Mesothelial cell of epicardium (in vitro differentiated cells): ENCODE measurements around the gene PCNT. TPM values are rescaled to one million over a fixed set of nuclear protein-coding genes. Genes with fewer than 3 reads are reported as not detected.

Experiments used
- DNase-seq, 2 experiments: peaks; one replicate each; pipeline ENCODE4 v3.0.0; 2021; ENCODE audit warnings: low spot score in 2 of 2; ENCODE audit not compliant: unreplicated experiment in 2 of 2
- H3K27ac Mint-ChIP-seq: 2 replicates; pipeline ENCODE4 v1.8.0; 2021; ENCODE audit warnings: mixed read lengths
- H3K27me3 Mint-ChIP-seq: 2 replicates; pipeline ENCODE4 v1.8.0; 2021; ENCODE audit warnings: low read depth, mixed read lengths
- H3K36me3 Mint-ChIP-seq: 2 replicates; pipeline ENCODE4 v1.8.0; 2021; ENCODE audit warnings: mixed read lengths
- H3K4me1 Mint-ChIP-seq: 2 replicates; pipeline ENCODE4 v1.8.0; 2021; ENCODE audit warnings: mixed read lengths
- H3K4me3 Mint-ChIP-seq: 2 replicates; pipeline ENCODE4 v1.8.0; 2021; ENCODE audit warnings: mild to moderate bottlenecking, moderate library complexity, mixed read lengths
- H3K9me3 Mint-ChIP-seq: 2 replicates; pipeline ENCODE4 v1.8.0; 2021; ENCODE audit warnings: mixed read lengths
- total RNA-seq: library from RNA; stranded (reverse); gene quantifications from 3 replicates; pipeline ENCODE4 v1.2.1, GENCODE V29; 2021
- TF ChIP-seq, protein P1 (sequence below): fragments of 200-600 bp; sonication (generic); IDR thresholded peaks from one replicate; pipeline ENCODE4 v1.5.0; 2021; ENCODE audit warnings: antibody characterized with exemption; ENCODE audit not compliant: unreplicated experiment

Gene PCNT
- total RNA-seq, 1 donor from 2014 or later, result 41.8 TPM

DNA sequence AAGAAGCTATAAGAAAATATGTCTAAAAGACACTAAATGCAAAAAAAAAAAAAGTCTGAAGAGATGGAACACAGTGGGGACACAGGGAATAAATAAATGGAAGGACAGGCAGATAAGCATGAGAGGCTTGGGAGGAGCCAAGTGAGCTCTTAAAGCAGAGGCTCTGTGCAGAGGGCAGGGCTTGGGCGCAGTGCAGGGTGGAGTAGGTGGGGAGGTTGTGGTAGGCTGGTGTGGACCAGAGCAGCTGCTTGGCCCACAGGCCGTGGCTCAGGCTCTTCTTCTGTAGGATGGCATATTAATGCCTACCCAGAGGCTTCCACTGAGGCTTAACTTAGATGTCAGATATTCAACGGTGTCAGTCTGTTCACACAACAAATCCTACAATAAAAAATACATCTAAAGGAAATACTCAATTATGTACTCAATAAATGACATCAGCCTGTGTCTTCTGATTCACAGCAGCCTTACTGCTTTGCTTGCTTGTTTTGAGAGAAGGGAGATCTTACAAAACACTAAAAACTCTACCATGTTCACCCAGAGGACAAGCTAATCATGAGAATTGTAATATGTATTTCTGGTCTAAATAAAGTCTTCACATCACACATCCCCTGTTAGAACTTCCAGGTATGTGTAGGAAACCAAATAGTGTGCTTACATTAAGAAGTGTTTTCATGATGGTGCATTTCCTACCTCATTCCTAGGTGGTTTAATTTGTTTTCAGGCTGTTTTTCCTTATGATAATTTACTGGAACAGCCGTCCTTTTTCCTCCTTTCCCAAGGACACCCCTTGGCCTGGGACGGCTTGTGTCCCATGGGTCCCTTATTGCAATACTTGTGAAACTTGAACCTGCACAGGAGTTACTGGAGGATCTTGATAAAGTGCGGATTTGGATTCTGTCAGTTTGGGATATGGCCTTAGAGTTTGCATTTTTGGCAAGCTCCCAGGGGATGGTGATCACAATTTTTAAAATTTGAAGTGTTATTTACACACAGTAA lies 159.6 kb downstream of the PCNT start:
- no peak for DNase-seq
- Mint-ChIP-seq H3K36me3 (peaks cover 15% of the 10 kb centered on the region), H3K4me3 (no peak overlapping the region), H3K27ac (no peak overlapping the region), H3K4me1 (no peaks in the 10 kb centered on the region), H3K27me3 (no peaks in the 10 kb centered on the region), H3K9me3 (no peaks in the 10 kb centered on the region)
- TF ChIP-seq, protein P1, sequence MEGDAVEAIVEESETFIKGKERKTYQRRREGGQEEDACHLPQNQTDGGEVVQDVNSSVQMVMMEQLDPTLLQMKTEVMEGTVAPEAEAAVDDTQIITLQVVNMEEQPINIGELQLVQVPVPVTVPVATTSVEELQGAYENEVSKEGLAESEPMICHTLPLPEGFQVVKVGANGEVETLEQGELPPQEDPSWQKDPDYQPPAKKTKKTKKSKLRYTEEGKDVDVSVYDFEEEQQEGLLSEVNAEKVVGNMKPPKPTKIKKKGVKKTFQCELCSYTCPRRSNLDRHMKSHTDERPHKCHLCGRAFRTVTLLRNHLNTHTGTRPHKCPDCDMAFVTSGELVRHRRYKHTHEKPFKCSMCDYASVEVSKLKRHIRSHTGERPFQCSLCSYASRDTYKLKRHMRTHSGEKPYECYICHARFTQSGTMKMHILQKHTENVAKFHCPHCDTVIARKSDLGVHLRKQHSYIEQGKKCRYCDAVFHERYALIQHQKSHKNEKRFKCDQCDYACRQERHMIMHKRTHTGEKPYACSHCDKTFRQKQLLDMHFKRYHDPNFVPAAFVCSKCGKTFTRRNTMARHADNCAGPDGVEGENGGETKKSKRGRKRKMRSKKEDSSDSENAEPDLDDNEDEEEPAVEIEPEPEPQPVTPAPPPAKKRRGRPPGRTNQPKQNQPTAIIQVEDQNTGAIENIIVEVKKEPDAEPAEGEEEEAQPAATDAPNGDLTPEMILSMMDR, result no peak

DNA sequence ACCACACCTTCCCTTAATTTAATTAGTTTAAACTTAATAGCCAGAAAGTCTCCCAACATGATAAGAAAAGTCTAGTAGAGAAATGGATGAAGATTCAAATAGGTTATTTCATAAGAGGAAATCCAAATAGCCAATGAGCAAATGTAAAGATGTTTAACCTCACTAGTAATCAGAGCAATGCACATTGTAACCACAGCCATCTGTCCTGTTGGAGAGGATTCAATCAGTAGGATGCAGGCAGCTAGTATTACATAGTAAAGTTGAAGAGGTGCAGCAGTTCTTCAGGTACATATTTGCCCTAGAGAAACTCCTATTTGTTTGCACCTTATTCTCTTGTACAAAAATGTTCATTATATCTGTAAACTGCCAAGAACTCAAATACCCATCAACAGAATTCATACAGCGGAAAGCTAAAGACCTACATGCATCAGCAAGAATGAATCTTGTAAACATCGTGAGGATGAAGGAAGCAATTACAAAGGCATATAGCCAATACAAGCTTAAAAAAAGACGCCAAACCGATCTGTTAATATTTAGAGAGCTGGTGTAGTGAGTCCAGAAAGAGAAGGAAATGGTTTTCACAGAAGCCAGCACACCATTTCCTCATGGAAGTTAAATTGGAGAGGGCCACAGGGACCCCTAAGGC lies 162.6 kb downstream of the PCNT start:
- DNase-seq, result no peak

DNA sequence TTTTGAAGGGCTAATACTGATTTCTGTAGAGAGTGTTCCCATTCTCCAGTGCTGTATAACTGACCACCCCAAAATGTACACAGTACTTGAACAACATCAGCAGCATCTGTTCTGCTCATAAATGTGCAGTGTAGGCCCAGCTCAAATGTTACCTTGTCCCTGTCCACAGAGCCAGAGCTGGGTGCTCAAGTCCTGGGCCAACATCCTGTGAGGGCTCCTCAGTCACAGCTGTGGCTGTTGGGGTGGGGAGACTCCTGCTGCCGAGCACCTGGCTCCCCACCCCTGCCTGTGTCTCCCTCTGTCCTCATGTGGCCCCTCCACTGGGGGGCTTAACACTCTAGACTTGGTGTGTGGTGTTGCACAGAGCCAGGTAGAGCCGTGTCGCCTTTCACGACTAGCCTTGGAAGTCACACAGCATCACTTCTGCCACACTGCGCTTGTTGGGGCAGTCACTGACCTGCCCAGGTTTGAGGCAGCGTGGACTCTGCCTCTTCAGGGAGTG lies 165.3 kb downstream of the PCNT start:
- Mint-ChIP-seq H3K9me3 (peaks cover 14% of the 10 kb centered on the region), H3K36me3 (peaks cover 37% of the 10 kb centered on the region), H3K27me3 (no peaks in the 10 kb centered on the region), H3K27ac (no peak overlapping the region), H3K4me3 (no peak overlapping the region), H3K4me1 (no peaks in the 10 kb centered on the region)
- TF ChIP-seq, protein P1, result no peak
- no peak for DNase-seq

More for the DNA sequence above, 162.6 kb downstream of the PCNT start:
- TF ChIP-seq, protein P1, result no peak
- H3K9me3 Mint-ChIP-seq, result no peaks in the 10 kb centered on the region
- no peaks in the 10 kb centered on the region for H3K4me1 Mint-ChIP-seq
- H3K4me3 Mint-ChIP-seq, result no peak overlapping the region
- peaks cover 12% of the 10 kb centered on the region for H3K36me3 Mint-ChIP-seq
- H3K27ac Mint-ChIP-seq, result no peak overlapping the region
- H3K27me3 Mint-ChIP-seq, result no peaks in the 10 kb centered on the region

DNA sequence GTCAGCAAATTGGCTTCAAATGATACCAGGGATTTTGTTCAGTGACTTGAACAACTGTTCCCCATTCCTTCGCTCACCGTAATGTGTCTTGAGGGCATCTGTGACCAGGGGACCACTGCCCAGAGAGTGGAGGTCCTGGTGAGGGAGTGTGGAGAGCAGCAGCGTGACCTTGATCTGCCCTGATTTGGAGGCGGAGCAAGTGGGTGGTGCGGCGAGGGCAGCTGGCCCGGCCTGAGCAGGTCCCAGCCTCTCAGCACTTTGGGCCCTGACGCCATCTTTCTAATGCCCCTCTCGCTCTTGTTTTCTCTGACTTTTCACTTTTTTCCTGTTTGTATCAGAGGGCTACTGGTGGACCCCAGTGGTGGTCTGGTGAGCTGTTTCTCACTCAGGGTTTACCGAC lies 165.8 kb downstream of the PCNT start:
- peaks cover 42% of the 10 kb centered on the region for H3K36me3 Mint-ChIP-seq
- H3K27ac Mint-ChIP-seq, result no peak overlapping the region
- H3K4me1 Mint-ChIP-seq, result no peaks in the 10 kb centered on the region
- H3K27me3 Mint-ChIP-seq, result no peaks in the 10 kb centered on the region
- H3K9me3 Mint-ChIP-seq, result peaks cover 14% of the 10 kb centered on the region
- TF ChIP-seq, protein P1, result no peak
- DNase-seq, result no peak
- H3K4me3 Mint-ChIP-seq, result no peak overlapping the region

DNA sequence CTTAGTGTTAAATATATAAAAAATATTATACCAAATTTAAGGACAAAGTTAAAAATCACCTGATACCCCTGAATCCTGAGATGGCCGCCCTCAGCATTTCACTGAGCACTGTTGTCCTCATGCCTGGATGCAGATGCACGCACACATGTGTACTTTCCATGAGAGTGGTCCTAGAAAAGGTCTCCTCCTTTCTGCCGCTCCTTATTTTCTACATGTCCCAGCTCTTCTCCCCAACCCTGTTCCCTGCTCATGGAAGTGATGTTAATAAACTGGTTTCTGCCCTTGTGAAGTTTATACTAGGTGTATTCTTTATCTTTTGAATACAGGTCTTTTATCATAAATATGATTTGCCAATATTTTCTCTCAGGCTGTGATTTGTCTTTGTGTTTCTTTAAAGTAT lies 167.6 kb downstream of the PCNT start:
- H3K27ac Mint-ChIP-seq, result no peak overlapping the region
- TF ChIP-seq, protein P1, result no peak
- H3K9me3 Mint-ChIP-seq, result peaks cover 14% of the 10 kb centered on the region
- H3K36me3 Mint-ChIP-seq, result peaks cover 38% of the 10 kb centered on the region
- no peak for DNase-seq
- H3K4me3 Mint-ChIP-seq, result no peak overlapping the region
- H3K27me3 Mint-ChIP-seq, result no peaks in the 10 kb centered on the region
- H3K4me1 Mint-ChIP-seq, result no peaks in the 10 kb centered on the region
